Islet of Langerhans (tissue), 1 donor: ENCODE results near the gene TNFRSF25.
"Not testable (repeated sequence)": the region's sequence is repeated elsewhere in the genome, so short reads cannot be mapped to it uniquely, and the experiment has no call there.

Source experiments
- FAIRE-seq: peaks from one replicate; lab custom pipeline; 2011; peaks lifted over from hg19 to GRCh38; lab: Jason Lieb, UNC

Gene TNFRSF25

GRCh38 chr1:6435129-6435528, 30.8 kb downstream of the TNFRSF25 start:
- FAIRE-seq, result no peak

- FAIRE-seq, result no peak
Observed at GRCh38 chr1:6434186-6434585, 31.8 kb downstream of the TNFRSF25 start.

- FAIRE-seq, result not testable (repeated sequence)
Observed at GRCh38 chr1:6431645-6432579, 34.1 kb downstream of the TNFRSF25 start.

DNA sequence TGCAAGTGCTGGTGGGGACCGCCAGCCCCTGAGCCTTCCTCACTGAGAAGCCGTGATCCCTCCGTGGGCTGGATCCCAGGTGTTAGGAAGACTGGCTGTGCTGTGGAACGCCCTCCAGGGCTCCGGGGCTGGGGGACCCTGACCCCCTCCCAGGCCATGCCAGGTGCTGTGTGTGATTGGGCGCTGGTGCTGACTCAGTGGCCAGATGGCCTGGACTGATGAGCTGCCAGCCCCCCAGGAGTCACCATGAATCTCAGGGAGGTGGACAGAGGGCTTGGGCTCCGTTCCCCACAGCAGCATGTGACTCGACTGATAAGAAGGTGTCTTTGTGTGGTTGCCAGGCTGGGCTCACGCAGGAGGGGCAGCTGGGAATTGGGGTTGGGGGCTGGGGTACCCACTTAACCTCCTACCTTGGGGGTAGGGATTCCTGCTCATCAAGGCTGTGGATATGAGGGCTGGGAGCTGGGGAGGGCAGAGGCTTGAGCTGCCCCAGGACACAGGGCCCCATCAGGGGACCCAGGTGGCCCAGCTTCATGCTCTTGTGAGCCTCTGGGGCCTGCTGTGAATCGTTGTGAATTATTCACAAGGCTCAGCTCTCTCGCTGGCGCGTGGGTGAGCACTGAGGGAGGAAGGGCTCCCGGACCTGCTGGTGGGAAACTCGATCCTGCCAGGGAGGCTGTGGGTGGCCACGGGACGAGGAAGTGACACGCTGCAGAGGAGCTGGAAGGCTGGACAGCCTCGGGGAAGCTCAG, 36.1 kb downstream of the TNFRSF25 start:
- not testable (repeated sequence) for FAIRE-seq

- FAIRE-seq, result not testable (repeated sequence)
Observed at GRCh38 chr1:6428453-6428852, 37.5 kb downstream of the TNFRSF25 start.

GRCh38 chr1:6427441-6428390, 38.3 kb downstream of the TNFRSF25 start:
- FAIRE-seq, result no peak

DNA sequence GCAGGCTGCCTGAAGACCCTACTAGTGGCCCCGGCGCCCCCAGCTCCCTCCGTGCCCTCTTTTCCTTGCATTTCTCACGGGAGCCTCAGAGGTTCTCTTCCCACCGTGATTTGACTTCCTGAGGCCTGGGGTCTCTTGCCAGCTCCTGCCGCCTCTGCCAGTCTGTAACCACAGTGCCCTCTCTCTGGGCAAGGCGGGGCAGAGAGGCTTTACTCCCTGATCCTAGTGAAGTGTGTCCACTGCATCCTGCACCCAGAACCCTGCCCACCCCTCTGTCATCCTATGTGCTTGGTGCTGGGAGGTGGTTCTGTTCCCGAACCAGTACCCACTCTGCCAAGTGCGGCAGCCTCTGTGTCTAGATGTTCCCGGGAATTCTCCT, 39.0 kb downstream of the TNFRSF25 start:
- FAIRE-seq, result no peak

GRCh38 chr1:6426277-6426971, 39.5 kb downstream of the TNFRSF25 start:
- no peak for FAIRE-seq

DNA sequence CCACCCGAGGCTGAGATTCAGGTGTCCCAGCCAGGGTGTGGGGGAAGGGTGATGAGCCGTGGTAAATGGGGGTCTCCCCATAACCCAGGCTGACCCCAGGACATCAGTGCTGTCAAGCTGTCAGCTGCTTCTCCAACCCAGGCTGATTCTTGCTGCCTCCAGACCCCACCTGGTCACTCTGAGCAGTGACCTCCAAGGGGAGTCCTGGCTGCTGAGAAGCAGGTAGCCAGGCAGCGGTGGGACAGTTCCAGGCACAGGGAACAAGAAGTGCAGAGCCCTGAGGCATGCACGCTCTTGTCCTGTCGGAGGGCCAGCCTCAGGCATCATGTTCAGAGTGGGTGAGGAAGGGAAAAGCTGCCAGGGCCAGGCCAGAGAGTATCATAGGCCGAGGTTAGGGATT, 40.3 kb downstream of the TNFRSF25 start:
- no peak for FAIRE-seq

GRCh38 chr1:6424619-6425593, 41.1 kb downstream of the TNFRSF25 start, which contains the start of gene ESPN:
Gene ESPN (plus strand): TSS chr1:6424776. CDS start chr1:6424956, 180 bp downstream.
- FAIRE-seq, result no peak

DNA sequence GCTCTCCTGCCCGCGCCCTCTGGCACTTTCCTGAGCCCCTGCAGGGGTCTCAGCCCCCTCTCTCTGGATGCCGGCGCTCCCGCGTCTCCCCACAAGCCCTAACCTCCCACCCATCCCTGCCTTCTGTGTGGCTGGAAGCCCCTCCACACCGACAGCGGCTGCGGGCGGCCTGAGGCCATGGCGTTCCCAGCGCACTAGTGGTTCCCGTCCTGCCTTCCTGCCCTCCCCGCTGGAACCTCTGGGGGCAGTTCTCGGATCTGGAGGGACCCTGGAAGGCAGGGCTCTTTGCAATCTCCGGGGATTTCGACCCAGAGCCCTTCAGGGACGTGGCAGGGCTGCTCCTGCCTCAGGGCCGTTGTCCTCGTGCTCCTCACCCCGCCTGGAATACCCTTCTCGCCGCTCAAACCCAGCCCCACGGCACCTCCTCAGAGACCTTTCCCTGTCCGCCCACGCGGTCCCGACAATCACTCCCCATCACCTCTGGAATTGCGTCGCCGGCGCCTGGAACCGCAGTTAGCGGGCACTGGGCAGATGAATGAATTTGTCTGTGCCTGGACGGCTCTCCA, 41.9 kb downstream of the TNFRSF25 start:
- FAIRE-seq, result no peak

DNA sequence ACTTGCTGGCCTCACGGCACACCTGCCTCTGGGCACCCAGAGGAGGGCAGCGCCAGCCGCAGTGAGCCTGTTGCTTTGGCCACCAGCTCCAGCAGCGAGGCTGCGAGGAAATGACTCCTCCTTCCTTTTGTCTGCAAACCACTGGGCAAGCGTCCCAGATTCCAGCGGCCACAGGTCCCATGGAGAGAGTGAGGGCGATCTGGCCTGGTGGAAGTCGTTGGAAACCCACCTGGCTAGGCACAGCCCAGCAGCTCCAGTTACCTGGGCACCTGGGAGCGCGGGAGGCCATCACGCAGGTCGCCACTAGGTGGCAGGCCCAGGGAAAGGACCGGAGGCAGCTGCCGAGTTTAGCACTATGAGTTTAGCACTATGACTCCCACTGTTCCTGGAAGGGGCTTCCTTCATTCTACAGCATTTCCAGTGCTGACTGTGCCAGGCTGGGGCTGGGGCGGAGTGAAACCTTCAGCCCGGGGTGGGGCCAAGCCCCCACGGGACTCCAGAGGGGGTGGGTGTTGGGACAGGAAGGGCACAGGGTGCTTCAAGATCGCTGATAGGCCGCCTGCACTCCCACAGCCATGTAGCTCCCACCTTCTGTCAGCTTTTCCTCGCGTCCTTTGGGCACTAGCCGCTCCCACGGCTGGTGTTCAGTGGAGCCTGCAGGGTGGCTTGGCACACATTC, 42.5 kb downstream of the TNFRSF25 start:
- no peak for FAIRE-seq

DNA sequence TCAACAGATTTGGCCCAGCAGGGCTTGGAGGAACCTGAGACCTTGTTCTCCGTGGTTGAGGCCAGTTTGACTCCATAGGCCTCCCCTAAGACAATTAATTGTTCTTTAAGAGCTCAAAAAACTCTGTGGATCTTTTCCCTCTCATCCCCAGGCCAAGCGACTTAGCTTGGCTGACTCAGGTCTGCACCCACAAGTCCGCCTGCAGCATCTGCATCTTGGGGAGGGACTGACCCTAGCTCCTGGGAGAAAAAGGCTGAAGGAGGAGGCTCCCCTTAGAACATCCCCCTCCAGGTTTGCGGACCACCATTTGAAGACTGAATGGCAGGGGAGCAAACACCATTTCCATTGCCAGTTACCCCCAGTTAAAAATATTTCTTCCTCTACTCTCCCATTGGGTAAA, 44.7 kb downstream of the TNFRSF25 start:
- FAIRE-seq, result no peak

DNA sequence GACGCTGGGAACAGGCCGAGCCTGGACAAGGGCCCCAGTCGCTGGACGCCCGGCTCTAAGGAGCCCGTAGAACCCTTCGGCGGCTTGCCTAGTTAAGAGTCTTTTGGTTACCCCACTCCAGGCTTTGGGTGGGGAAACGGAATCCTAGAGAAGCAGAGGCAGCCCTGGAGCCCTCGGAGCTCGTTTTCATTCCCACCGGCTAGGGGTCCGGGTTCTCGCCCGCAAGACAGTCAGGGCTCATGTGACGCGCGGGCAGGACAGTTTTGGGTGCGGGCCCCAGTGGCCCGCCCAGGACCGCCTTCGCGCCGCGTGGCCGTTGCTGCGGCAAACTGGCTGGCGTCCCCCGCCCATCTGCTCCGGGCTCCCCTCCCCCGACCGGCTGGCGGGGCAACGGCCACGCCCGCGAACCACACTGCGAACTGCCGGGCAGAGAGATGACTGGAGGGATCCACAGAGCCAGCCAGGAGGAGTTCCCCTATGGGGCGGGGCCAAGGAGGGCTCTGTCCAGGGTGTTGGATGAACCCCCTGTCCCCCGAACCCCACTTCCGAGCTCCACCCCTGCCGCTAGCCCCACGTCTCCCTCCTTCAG, 45.4 kb downstream of the TNFRSF25 start:
- no peak for FAIRE-seq

- no peak for FAIRE-seq
Observed at GRCh38 chr1:6419804-6420453, 46.0 kb downstream of the TNFRSF25 start, which contains the start of gene HES2. Gene HES2 (minus strand): TSS chr1:6419919. CDS start chr1:6419820, 99 bp downstream.

DNA sequence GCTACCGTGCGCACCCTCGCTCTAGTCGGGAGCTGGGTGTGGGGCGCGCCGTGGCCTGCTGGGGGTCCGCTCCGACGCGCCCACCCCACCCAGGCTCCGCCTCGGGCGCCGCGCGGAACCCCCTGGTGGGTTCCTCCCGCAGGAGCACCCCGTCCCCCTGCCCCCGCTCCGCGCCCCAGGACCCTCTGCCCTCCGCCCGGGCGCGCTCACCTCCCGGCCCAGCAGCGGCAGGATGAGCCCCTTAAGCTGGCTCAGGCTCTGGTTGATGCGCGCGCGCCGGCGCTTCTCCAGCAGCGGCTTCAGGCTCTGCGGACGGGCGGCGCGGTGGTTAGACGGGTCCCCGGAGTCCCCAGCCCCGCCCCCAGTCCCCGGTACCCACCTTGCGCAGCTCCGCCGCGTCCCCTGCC, 46.6 kb downstream of the TNFRSF25 start:
- no peak for FAIRE-seq

DNA sequence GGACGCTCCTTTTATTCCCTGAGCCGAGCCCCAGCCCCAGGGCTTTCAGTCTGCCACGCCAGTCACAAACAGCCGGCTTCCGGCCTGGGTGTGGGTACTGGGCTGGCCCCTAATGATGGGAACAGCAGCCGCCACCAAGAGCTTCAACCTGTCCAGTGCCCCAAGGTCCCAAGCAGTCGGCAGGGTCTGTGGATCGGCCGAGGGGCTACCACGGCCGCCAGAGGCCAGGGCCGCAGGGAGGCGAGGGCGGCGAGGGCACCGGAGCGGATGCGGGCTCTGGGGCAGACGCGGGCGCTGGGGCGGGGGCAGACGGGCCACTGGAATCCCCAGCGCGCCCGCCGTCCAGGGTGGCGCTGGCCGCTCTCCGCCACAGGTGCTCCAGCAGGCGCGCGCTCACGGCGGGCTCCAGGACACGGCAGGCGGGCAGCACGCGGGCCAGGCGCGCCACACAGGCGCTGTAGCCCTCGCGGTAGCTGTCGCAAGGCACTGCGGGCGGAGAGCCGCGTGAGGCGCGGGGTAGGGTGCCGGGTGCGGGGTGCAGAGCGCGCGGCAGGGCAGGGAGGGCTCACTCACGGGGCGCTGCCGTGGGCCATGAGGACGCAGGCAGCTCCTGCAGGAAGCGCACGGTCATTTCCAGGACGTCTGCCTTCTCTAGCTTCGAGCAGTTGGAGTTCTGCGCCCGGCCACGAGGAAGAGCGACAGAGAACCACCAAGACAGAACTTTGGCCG, 47.1 kb downstream of the TNFRSF25 start:
- no peak for FAIRE-seq
